Kidney (tissue), 14 donors: Measurements from ENCODE around the gene LRRC1. TPM values are rescaled to one million over a fixed set of nuclear protein-coding genes. Genes with fewer than 3 reads are reported as not detected.

Experiments
- DNase-seq, 5 donors: peaks; one replicate each; pipeline ENCODE4 v3.0.0-alpha.2; 2013 to 2020
- FAIRE-seq: peaks from 2 replicates; lab custom pipeline; 2012; peaks lifted over from hg19 to GRCh38; lab: Jason Lieb, UNC
- H3K27ac ChIP-seq, 2 donors: one replicate each; pipeline ENCODE4 v1.7.0; 2013; ENCODE audit warnings: low read depth in 2 of 2, low read length in 2 of 2, inconsistent platforms in 1 of 2
- H3K27me3 ChIP-seq: one replicate; pipeline ENCODE4 v1.7.1; 2013; ENCODE audit warnings: low read length, inconsistent platforms; ENCODE audit not compliant: control insufficient read depth, insufficient read depth
- H3K36me3 ChIP-seq, 3 donors: one replicate each; pipeline versions ENCODE4 v1.7.0 to v1.7.1; 2013; ENCODE audit warnings: low read length in 3 of 3, control low read depth in 1 of 3, inconsistent platforms in 1 of 3; ENCODE audit not compliant: insufficient read depth in 3 of 3, control insufficient read depth in 2 of 3
- H3K4me1 ChIP-seq, 3 donors: one replicate each; pipeline versions ENCODE4 v1.7.0 to v1.7.1; 2013; ENCODE audit warnings: low read length in 3 of 3, inconsistent platforms in 1 of 3, low read depth in 1 of 3; ENCODE audit not compliant: control insufficient read depth in 2 of 3, insufficient read depth in 2 of 3
- H3K4me3 ChIP-seq, 3 donors: one replicate each; pipeline versions ENCODE4 v1.7.0 to v1.8.1; 2013; ENCODE audit warnings: low read length in 3 of 3, control low read depth in 1 of 3, inconsistent platforms in 1 of 3
- H3K9ac ChIP-seq, 3 donors: one replicate each; pipeline versions ENCODE4 v1.7.0 to v1.7.1; 2013; ENCODE audit warnings: low read length in 3 of 3, control low read depth in 1 of 3, inconsistent platforms in 1 of 3
- H3K9me3 ChIP-seq, 3 donors: one replicate each; pipeline versions ENCODE4 v1.7.0 to v1.7.1; 2013; ENCODE audit warnings: low read length in 3 of 3, control low read depth in 1 of 3, inconsistent platforms in 1 of 3; ENCODE audit not compliant: control insufficient read depth in 2 of 3, insufficient read depth in 1 of 3
- intact Hi-C: fragments of 100-400 bp; cut with DNase I; formaldehyde crosslinking; loops from one replicate; pipeline ENCODE4 v1.11.1; 2022
- polyA plus RNA-seq: library from polyadenylated mRNA; stranded (reverse); fragments of 350-450 nt; fragmentation: Illumina TruSeq; extraction: RNeasy Lipid Tissue Mini Kit (QIAGEN cat#74804); gene quantifications from one replicate; pipeline ENCODE4 v1.2.3, GENCODE V29; 2014; ENCODE audit warnings: low read depth, low replicate concordance; ENCODE audit not compliant: insufficient read depth
- total RNA-seq: library from RNA; stranded (reverse); fragmentation: NEBNext Ultra II Directional; extraction: Animal tissue kit (Norgen Biotek cat#: 25700); gene quantifications from one replicate; pipeline ENCODE4 v1.2.1, GENCODE V29; 2021
- TF ChIP-seq, protein P1 (sequence below): IDR thresholded peaks from 3 replicates; pipeline ENCODE4 v1.5.1; 2012; ENCODE audit warnings: mild to moderate bottlenecking, moderate library complexity, borderline replicate concordance; ENCODE audit not compliant: insufficient read depth; ENCODE audit errors: extremely low read depth
- donor health status: control.
- donor health status: control.
- donor health status: control.
- donor health status: control.
- donor health status: control.
- donor health status: DM: yes; HTN: yes; CAD: no.
- donor health status: Normal renal cell carcinoma (clear cell type).

Gene LRRC1
- total and polyA plus RNA-seq, 2 donors from 2014 or later = 7.8 to 12.6 TPM

DNA sequence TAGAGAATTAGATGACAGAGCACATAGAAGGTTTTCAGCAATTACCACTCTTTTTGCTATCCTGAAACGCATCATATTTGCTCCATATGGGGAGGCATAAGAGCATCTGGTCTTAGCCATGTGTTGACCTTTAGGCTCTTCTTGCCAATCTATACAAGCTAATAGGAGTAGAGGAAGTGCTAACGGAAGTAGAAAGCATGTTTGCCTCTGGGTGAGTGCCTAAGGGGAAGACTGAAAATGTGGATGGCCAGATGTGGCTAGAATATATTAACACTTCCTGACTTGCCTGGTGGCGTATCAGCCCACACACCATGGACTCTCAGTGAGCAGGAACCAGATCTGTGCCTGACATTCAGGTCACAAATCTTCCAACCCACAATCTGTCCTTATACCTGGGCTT lies 136.3 kb downstream of the LRRC1 start:
- no peaks in the 10 kb centered on the region for H3K27me3 ChIP-seq
- intact Hi-C loops = no loop called here
- H3K27ac ChIP-seq = no peak overlapping the region
- FAIRE-seq = no peak
- DNase-seq = no peak
- H3K9me3 ChIP-seq = no peaks in the 10 kb centered on the region
- TF ChIP-seq, protein P1, sequence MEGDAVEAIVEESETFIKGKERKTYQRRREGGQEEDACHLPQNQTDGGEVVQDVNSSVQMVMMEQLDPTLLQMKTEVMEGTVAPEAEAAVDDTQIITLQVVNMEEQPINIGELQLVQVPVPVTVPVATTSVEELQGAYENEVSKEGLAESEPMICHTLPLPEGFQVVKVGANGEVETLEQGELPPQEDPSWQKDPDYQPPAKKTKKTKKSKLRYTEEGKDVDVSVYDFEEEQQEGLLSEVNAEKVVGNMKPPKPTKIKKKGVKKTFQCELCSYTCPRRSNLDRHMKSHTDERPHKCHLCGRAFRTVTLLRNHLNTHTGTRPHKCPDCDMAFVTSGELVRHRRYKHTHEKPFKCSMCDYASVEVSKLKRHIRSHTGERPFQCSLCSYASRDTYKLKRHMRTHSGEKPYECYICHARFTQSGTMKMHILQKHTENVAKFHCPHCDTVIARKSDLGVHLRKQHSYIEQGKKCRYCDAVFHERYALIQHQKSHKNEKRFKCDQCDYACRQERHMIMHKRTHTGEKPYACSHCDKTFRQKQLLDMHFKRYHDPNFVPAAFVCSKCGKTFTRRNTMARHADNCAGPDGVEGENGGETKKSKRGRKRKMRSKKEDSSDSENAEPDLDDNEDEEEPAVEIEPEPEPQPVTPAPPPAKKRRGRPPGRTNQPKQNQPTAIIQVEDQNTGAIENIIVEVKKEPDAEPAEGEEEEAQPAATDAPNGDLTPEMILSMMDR = no peak
- H3K4me1 ChIP-seq = peaks cover 0 to 8% (median 0%) of the 10 kb centered on the region in 3 donors
- H3K9ac ChIP-seq = no peak overlapping the region
- no peak overlapping the region for H3K4me3 ChIP-seq
- H3K36me3 ChIP-seq = no peaks in the 10 kb centered on the region

DNA sequence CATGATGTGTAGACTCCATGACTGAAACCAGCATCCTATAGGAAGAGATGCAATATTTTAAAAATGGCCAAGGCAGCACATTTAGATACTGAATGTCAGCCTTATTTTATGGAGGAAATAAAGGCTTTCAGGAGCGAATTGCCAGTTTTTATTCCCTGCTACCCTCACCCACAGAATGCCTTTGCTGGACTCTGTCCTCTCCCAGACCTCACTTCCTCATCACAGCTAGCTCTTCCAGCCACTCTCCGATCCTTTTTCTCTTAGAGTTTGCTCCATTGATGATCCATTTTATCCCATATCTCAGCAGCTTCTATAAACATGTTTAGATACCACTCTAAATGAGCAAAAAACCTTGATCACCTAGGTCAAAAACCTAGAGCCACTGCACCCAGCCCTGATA lies 137.7 kb downstream of the LRRC1 start:
- no peaks in the 10 kb centered on the region for H3K36me3 ChIP-seq
- TF ChIP-seq, protein P1 = no peak
- no peak for FAIRE-seq
- no peak overlapping the region for H3K27ac ChIP-seq
- H3K27me3 ChIP-seq = no peaks in the 10 kb centered on the region
- intact Hi-C loops = no loop called here
- no peak overlapping the region for H3K4me3 ChIP-seq
- no peak overlapping the region for H3K9ac ChIP-seq
- no peaks in the 10 kb centered on the region for H3K9me3 ChIP-seq
- no peaks in the 10 kb centered on the region for H3K4me1 ChIP-seq
- no peak for DNase-seq

DNA sequence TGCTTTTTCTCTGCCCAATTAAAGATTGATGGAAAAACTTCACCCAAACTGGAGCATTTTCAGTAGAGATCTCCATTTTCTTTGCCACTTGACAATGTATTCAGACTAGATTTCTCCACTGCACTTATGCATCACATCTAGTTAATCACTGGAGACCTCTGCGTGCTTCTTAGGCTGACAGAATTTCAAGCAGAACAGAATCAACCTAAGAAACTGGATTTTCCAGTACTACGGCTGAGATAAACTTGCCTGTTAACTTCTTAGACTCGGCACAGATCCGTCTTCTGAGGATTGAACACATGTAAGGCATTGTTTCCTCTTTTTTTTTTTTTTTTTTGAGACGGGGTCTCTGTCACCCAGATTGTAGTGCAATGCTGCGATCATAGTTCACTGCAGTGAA lies 139.2 kb downstream of the LRRC1 start:
- H3K4me3 ChIP-seq = no peak overlapping the region
- H3K9me3 ChIP-seq = no peaks in the 10 kb centered on the region
- no peak overlapping the region for H3K27ac ChIP-seq
- H3K27me3 ChIP-seq = no peaks in the 10 kb centered on the region
- intact Hi-C loops = no loop called here
- DNase-seq = no peak
- H3K9ac ChIP-seq = no peak overlapping the region
- FAIRE-seq = no peak
- TF ChIP-seq, protein P1 = no peak
- H3K36me3 ChIP-seq = no peaks in the 10 kb centered on the region
- no peaks in the 10 kb centered on the region for H3K4me1 ChIP-seq

DNA sequence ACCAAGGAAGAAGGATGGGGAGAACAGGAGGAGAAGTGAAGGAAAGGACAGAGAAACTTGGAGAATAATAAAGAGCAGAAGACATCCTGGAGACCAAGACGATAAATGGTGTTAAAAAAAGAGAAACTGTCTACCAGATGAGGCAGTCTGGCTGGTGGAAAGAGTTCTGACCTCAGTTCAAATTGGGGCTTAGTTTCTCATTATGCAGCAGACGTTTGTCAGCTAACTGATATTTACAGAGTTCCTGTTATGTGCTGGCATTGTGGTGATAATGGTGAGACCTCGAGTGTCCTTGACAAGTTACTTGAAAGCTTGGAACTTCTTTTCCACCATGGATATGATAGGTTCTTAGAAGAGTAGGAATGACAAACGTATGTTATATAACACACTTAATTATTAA lies 142.7 kb downstream of the LRRC1 start:
- intact Hi-C loops = no loop called here
- no peak for FAIRE-seq
- no peak overlapping the region for H3K9ac ChIP-seq

More for the DNA sequence above, 142.7 kb downstream of the LRRC1 start:
- TF ChIP-seq, protein P1 = no peak
- Histone ChIP-seq H3K27me3 (no peaks in the 10 kb centered on the region), H3K36me3 (no peaks in the 10 kb centered on the region), H3K9me3 (no peaks in the 10 kb centered on the region), H3K27ac (no peak overlapping the region), H3K4me1 (no peaks in the 10 kb centered on the region), H3K4me3 (no peak overlapping the region)
- no peak for DNase-seq
